ENCODE measurements around the gene CCDC63.

CCDC63 gene

DNA sequence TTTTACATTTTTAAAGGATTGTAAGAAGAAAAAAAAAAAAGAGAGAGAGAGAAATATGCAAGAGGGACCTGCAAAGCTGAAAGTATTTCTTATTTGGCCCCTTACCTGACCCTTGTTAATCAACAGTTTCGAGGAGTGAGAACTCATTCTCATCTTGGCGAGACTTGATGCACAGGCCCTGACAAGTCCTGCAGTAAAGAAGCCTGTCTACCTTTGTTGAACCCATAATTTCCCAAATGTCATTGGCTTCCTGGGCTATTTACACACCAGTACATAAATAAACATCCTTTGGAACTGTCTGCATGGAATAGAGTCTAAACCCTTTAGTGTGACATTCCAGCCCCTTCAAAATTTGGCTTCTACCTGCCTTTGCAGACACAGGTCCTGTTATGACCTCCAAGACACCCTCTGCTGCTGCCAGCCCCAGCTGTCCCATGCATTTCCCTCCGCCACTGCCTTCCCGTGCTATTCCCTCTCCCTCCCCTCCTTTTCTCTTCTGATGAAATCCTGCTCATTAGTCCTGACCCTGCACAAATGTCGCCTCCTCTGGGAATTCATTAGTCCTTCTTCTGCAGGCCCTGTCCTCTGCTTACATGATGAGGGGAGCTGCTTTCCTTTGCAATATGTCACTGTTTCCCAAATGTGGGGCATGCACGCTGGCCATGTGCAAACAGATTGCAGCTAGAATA lies 38.5 kb downstream of the CCDC63 start:
- no peak for DNase-seq

DNA sequence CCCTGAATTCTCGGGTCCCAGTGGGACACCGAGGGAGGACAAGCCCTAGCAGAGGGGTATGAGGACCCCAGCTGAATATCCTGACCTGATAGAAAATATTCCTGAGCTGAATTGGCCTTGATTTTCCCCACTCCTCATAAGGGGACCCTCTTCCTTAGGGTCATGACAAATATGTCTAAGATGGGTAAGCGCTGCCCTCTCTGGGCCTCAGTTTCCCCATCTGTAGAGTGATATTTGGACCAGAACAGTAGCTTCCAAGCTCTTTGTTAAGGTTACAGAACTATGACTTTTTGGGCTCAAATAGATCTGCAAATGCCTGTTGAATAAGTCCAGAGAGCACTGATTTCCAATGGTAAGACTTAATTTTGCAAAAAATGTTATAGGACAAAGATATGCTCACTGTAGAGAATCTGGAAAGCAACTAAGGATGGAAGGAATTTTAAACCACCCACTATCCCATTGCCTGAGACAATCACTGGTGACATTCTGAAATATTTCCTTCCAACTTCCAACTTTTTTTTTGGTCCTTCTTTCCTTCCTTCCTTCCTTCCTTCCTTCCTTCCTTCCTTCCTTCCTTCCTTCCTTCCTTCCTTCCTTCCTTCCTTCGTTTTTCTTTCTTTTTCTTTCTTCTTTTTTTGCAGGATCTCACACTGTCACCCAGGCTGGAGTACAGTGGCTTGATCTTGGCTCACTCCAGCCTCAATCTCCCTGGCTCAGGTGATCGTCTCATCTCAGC lies 41.6 kb downstream of the CCDC63 start:
- no peak for DNase-seq

DNA sequence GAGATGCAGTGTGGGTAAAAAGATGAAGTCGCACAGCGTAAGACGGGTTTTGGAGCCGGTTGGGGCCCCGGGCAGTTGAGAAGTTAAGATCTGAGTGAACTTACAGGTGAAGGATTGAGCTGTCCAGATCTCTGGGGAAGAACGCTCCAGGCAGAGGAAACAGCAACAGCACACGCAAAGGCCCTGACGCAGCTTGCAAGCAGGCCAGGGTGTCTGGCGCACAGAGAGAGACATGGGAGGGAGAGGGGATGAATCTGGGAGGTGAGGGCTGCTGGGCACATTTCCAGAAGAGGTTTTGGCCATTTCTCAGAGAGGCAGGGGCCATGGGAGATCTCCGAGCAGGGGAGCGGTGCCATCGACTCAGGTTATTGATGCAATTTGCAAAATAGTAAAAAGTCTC lies 42.6 kb downstream of the CCDC63 start:
- DNase-seq = no peak

DNA sequence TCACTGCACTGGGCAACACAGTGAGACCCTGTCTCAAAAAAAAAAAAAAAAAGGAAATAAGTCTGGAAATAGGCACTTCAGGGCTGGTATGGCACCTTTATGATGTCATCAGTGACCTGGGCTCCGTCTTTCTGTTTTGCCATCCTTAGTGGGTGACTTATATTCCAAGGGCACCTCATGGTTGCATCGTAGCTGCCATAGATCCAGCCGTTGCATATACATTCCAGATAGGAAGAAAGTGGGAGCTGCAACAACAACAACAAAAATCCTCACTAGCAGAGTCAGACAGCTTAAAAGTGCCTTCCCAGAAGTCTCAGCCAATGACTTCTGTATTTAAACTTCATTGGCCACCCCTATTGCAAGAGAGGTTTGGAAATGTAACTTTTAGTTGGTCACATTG lies 47.2 kb downstream of the CCDC63 start:
- no peak for DNase-seq

DNA sequence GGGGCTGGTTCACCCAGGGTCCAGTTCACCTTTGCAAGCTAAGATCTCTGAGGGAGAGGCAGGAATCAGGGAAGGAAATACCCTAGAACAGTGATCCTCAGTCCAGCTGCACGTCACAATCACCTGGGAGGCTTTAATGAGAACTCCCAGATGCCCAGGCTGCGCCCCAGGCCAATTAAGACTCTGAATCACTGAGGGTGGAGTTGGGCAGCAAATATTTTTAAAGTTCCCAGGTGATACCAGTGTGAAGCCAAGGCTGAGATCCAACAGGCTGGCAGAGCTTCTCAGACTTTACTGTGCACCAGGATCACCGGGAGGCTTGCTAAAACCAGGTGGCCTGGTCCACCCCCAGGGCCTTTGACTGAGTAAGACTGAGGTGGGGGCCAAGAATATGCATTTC lies 49.8 kb downstream of the CCDC63 start:
- no peak for DNase-seq

DNA sequence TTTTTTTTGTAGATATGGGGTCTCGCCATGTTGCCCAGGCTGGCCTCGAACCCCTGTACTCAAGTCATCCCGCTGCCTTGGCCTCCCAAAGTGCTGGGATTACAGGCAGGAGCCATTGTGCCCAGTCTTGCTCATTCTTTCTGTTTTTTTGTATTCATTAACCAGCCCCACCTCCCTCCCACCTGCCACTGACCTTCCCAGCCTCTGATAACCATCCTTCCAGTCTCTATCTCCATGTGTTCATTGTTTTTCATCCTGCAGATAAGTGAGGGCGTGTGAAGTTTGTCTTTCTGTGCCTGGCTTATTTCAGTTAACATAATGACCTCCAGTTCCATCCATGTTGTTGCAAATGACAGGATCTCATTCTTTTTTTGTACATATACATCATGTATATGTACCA lies 54.6 kb downstream of the CCDC63 start:
- no peak for DNase-seq

DNA sequence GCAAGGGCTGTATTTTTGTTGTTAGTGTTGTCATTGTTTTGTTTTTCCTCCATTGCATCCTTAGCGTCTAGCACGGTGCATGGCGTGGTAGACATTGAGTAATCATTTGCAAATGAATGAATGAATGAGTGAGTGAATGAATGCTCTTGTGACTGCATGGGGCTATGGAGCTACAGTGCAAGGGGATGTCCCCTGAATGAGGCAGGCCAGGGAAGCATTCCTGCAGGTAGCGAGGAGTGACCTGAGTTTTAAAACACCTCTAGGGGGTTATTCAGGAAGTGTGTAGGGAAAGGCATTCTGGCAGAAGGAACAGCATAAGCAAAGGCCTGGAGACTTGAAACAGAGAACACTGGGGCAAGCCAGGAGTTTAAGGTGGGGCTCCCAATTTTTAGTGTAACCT lies 56.7 kb downstream of the CCDC63 start:
- DNase-seq = no peak

DNA sequence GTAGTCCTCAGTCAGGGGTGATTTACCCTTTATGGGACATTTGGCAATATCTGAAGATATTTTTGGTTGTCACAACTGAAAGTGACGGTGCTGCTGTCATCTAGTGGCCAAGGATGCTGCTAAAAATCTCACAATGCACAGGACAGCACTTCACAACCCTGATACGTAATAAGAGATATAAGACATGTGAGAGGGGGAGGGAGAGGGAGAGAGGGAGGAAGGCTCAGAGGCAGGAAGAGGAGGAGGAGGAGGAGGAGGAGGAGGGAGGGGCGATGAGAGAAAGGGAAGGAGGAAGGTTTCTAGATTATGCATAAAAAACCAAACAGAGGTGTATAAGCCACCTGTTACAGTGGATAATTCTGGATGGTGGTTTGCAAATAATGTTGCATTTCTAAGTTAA lies 59.3 kb downstream of the CCDC63 start:
- no peak for DNase-seq

DNA sequence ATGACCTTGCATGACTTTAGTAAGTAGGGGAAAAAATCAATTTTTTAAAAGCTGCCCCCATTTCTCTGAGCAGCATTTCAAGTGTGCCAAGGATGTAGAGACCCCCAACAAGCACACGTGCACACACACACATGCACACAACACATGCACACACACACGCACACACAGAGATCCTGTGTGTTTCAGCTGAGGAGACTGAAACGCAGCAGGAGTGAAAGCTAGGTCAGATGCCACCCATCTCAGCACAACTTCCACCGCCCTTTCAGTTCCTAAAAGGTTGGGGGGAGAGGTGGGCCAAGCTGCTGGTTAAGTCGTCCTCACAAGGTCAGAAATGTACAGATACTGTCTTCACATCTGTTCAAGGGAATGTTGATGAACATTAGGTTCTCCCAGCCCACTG lies 59.7 kb downstream of the CCDC63 start:
- DNase-seq = no peak

DNA sequence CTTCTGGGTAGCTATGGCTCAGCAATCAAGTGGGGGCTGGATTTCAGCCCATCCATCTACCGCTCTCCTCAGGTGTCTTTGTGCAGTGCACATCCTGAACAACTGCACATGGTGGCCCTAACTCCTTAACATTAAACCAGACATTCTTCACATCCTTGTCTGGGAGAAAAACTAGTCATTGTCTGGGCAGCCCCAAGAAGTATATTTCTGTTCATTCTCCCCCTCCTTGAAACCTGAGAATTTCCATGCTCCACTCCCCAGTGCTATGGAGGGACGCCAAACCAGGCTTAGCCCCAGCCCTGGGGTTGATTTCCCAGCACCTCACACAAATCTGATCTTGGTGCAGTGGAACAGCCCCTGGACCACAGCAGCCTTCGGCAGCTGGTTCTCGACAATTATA lies 60.2 kb downstream of the CCDC63 start:
- DNase-seq = no peak

DNA sequence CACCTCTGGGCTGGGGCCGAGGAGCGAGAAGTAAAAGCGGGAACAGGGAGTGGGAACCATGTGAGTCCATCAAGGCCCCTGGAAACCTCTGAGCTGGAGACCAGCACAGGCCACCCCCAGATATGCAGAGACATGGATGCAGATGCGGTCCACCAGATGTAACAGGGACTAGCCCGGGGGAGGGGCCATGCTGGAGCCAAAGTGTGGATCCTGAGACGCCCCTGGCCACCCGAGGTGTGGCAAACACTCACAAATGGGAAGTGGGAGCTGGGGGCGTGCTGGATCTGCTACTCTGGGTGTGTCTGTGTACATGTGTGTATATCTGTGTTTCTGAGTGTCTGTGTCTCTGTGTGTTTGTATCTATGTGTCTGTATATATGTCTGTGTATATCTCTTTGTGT lies 60.8 kb downstream of the CCDC63 start:
- no peak for DNase-seq

DNA sequence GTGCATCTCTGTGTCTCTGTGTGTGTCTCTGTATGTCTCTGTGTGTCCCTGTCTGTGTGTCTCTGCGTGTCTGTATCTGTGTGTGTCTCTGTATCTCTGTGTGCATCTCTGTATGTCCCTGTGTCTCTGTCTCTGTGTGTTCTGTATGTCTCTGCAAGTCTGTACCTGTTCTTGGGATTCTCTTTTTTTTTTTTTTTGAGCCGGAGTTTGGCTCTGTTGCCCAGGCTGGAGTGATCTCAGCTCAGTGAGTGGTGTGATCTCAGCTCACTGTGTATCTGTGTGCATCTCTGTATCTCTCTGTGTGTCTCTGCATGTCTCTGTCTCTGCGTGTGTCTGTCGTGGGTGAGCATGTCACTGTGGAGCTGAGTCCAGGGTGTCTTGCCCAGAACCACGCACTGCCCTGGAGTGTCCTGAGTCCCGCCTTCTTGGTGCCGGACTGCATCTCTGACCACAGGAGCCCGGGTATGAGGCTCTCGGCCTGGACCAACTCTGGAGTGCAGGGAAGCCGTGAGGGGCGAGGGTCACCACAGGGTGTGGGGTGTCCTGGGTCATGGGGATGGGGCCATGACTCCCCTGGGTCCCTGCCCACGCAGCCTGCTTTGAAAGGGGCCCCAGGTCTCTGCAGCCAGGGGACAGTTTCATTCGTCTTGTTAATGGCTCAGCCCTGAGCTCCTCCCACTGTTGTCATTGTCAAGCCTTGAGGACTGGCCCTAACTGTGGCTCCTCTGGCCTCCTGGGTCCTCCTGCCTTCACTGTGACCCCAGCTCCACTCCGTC lies 61.8 kb downstream of the CCDC63 start:
- no peak for DNase-seq

DNA sequence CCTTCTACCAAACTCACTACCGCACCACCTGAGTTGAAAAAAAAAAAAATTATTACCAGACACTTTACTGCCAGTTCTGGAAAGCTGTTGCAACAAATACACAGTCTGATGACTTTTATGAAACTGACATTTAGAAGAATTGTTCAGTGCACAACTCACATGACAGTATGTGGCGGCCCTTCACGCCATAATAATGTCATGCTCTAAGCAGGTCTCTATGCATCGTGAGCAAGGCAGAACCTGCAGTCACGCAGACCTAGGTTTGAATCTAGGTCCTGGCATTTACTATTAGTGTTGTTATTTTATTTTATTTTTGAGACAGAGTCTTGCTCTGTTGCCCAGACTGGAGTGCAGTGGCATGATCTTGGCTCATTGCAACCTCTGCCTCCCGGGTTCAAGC lies 65.5 kb downstream of the CCDC63 start:
- DNase-seq = no peak

DNA sequence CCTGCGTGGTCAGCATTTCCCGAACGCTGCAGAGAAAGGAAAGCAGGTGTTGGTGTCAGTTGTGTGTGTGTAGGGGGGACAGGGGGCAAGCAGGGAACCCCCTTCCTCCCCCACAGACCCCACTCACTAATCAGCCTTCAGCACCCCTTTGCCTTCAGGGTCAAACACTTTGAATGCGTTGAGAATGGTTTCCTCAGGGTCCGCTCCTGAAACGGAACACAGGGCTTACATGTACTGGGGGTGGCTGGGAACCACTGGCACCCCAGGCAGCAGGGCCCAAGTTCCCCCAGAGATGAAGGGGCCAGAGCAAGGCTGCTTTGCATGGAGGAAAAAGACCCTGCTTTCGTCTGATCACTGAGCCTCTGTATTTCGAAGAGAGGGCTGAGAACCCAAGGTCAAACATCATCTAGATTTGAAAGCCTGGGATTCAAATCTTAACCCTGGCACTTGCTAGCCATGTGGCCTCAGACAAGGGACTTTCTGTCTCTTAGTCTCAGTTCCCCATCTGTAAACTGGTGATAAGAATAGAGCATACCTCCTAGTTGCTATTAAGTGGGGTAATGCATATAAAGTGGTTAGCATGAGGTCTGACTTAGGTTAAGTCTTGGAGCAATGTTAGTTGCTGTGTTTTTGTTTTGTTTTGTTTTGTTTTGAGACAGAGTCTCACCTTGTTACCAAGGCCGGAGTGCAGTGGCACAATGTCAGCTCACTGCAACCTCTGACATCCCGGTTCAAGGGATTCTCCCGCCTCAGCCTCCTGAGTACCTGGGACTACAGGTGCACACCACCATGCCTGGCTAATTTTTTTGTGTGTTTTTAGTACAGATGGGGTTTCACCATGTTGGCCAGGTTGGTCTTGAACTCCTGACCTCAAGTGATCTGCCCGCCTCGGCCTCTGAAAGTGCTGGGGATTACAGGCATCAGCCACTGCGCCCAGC lies 66.6 kb downstream of the CCDC63 start:
- no peak for DNase-seq

DNA sequence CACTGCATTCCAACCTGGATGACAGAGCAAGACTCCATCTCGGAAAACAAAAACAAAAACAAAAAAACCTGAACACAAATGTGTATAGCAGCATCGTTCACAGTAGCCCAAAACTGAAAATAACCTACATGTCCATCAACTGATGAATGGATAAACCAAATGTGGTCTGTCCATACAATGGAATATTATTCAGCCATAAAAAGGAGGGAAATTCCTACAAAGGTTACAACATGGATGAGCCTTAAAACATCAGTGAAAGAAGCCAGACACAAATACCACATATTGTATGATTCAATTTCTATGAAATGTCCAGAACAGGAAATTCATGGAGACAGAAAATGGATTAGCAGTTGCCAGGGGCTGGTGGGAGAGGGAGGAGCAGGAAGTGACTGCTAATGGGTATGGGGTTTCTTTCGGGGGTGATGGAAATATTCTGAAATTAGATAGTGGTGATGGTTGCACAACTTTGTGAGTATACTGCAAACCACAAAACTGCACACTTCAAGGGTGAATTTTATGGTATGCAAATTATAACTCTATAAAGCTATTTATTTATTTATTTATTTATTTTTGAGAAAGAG lies 69.6 kb downstream of the CCDC63 start:
- no peak for DNase-seq

DNA sequence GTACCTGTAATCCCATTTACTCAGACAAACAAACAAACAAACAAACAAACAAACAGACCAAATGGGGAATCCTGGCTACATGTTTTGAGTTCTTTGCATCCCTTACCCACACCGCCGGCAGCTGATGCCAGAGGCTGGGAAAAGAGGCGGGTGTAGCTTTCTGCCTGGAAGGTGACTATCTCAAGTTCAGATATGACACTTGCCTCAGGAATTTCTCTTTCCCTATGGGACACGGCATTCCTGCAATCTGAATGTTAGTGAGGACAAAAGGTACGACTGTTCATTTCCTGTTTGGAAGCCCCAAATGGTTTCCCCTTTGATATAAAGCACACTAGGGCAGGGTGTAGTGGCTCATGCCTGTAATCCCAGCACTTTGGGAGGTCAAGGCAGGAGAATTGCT lies 70.7 kb downstream of the CCDC63 start:
- no peak for DNase-seq

DNA sequence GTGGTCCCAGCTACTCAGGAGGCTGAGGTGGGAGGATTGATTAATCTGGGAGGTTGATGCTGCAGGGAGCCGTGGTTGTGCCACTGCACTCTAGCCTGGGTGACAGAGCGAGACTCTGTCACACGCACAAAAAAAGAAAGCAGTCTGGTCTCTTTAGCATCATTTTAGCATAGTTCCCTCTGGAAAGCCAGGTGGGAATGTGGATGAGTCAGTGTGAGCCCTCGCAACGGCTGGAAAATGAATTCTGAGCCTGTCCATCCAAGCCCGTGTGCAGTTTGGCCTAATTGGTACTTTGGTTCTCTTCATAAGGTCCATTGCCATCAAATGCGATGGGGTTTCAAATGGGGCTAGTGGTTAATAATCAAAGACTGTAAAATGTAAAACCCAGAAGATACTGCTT lies 71.2 kb downstream of the CCDC63 start:
- no peak for DNase-seq

DNA sequence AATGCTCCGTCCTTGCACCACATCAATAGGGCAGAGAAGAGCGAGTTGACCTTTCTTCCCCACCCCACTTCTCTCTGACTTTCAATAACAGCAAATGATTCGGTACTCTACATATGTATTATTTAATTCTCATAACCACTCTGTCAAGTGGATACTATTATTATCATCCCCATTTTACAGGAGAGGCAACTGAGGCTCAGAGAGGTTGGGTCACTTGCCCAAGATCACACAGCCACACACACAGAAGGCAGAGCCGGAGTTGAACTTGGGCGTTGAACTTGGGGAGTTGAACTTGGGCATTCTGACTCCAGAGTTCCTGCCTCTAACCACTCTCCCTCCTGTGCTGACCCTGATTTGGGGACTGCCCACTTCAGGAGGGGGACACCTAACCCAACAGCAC lies 72.9 kb downstream of the CCDC63 start:
- DNase-seq = no peak

DNA sequence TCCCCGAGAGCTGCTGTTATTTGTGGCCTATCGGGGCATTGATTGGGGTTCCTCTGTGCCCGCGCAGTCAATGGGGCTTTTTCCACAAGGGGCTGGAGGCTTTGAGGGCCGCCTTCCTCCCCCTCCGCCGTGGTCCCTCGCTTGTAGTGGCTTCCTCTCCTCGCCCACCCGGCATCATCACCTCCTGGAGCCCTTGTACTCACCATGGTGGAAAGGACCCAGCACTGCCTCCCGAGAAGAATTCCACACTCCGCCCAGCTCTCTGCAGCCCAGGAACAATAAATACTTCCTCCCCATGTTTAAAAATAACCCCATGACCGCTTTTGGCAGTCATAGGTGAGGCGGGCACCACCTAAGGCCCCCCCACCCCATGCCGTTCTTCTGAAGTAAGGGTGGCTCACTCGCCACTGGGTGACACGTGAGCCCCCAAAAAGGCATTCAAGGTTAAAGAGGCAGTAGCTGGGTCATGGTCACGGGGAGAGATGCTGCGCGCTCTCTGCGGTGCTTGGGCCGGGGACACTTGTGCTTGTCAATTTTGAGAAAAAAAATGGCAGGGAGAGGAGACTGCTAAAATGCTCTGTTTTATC lies 73.6 kb downstream of the CCDC63 start, which contains the start of gene MYL2:
MYL2 (minus strand) TSS at position 256 of the 587 bp plus-strand sequence; CDS start at position 206, 50 bp downstream.
- no peak for DNase-seq

DNA sequence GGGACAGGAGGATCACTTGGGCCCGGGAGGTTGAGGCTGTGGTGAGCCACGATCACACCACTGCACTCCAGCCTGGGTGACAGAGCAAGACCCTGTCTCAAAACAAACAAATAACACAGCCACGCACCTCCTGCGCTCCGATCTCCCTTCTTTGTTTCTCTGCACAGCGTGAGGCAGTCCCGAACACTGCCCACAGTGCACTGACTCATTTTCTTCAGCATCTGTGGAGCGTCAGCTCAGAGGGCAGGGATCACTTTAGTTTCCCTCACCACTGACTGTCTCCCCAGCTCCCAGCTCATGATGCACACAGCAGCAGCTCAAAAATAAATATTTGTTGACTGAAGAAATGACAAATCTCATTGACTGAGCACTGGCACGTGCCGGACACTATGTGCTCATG lies 74.5 kb downstream of the CCDC63 start:
- DNase-seq = no peak

DNA sequence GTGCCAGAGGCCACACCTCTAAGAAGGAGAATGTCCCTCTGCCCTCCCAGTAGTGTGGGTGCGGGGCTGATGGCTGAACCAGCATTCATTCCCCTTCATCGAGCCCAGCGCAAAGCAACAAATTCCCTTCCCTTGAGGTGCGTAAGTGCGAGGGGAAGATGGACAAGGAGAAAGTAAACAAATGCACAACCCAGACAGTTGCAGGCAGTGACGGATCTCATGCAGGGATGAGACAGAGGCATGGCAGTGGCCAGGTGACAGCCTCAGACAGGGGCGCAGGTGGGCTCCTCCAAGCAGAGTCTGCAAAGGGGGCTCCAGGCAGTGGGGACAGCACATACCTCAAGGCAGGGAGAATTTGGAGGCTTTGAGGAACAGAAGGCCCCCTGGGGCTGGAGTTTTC lies 75.9 kb downstream of the CCDC63 start:
- DNase-seq = no peak

DNA sequence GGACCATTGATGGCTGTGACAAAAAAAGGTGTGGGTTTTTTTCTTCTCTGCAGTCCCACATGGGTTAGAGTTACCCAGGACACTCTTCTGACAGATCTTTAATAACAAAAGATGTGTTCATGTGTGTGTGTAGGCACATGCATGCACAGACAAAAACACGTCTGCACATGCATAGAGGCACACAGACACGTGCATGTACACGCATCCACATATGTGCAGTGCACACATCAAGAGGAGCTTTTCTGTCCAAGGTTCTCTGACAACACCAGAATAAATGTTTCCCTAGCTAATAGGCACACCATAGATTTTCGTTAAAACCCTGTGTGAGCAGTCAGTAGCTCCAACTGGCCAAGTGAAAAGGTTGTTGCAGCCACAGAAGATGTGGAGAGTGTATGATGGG lies 76.4 kb downstream of the CCDC63 start:
- no peak for DNase-seq

All from bone marrow (tissue), 2 donors.